ENCODE results near the gene FBXL19. TPM values are rescaled to one million over a fixed set of nuclear protein-coding genes. Genes with fewer than 3 reads are reported as not detected.
A peak's percentile ranks its signal among the peaks of the same experiment; 100 is the strongest.

Gene FBXL19
- total and polyA plus RNA-seq, 9 of the 15 experiments (the other 6 are each of a cell fraction or from before 2014, with no cell fraction given): 0.13 to 48.0 (median 13.5) TPM; not detected in 1

DNA sequence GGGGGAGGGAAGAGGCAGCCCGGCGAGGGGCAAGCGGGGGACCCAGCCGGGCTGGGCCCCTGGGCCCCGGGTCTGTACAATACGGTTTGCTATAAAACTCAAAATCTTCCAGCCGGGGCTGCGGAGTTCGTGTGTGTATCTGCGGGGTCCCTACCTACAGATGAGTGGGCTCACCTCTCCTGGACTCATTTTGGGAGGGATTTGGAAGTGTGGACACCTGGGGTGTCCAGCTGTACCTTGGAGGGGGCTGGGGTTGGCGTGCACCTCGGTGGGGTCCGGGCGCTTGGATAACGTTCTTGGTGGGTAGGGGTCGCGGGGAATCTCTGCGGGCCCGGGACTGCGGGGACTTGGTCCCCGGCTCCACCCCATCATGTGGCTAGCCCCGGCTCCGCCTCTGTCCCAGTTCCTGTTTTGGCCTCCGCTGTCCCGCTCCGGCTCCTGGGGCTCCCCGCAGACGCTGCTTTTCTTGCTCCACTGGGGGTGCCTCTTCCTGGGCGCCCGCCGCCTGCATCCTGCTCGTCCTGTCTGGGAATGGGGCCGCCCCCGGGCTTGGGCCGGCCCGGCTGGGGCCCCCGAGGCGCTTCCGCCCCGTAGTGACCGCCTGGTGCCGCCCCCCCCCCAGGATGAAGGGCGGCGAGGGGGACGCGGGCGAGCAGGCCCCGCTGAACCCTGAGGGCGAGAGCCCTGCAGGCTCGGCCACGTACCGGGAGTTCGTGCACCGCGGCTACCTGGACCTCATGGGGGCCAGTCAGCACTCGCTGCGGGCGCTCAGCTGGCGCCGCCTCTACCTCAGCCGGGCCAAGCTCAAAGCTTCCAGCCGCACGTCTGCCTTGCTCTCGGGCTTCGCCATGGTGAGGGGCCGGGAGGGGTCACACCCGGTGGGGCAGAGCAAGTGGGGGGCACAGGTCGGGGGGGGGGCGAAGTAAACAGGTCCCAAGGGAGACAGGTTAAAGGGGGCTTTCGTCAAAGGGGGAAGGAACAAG lies 25.6 kb downstream of the FBXL19 start, which contains the start of gene ORAI3 (continued):
- peak; percentile 77 for TF ChIP-seq SUPT5H (IDR thresholded peaks at IDR 0.05)
- TF ChIP-seq NCOR1 (IDR thresholded peaks at IDR 0.05): no peak
- peak; percentile 54; the same call in 1 of the 2 replicates for TF ChIP-seq L3MBTL2 (IDR thresholded peaks at IDR 0.05)
- TF ChIP-seq GABPB2 (CRISPR knock-in tag; conservative IDR thresholded peaks at IDR 0.05): no peak
- TF ChIP-seq MYC (IDR thresholded peaks at IDR 0.05; ENCODE audit: low read depth, low read length): peak; percentile 53
- peak; percentile 46; the same call in 1 of the 2 replicates for TF ChIP-seq MYC (CRISPR knock-in tag; IDR thresholded peaks at IDR 0.05; ENCODE audit: borderline replicate concordance, low read depth)
- peak; percentile 12 for TF ChIP-seq TBP (optimal IDR thresholded peaks at IDR 0.05; ENCODE audit: low read depth, low read length)
- peak; percentile 15; the same call in 1 of the 2 replicates for TF ChIP-seq TGIF2 (CRISPR knock-in tag; IDR thresholded peaks at IDR 0.05)
- 0 out of 2 replicates have a peak, but pooled peaks have one; percentile 3 for TF ChIP-seq ZNF395 (CRISPR knock-in tag; IDR thresholded peaks at IDR 0.05)
- TF ChIP-seq GABPA (tag; conservative IDR thresholded peaks at IDR 0.05; ENCODE audit: low read depth): peak; percentile 49
- TF ChIP-seq CTBP1 (IDR thresholded peaks at IDR 0.05; ENCODE audit: borderline replicate concordance): peak; percentile 59; the same call in 1 of the 2 replicates
- no peak for TF ChIP-seq ZNF140 (CRISPR knock-in tag; IDR thresholded peaks at IDR 0.05)
- TF ChIP-seq ZEB2 (IDR thresholded peaks at IDR 0.05): peak; percentile 26; the same call in 1 of the 2 replicates
- TF ChIP-seq SLC30A9 (CRISPR knock-in tag; IDR thresholded peaks at IDR 0.05): no peak
- TF ChIP-seq SMARCE1 (IDR thresholded peaks at IDR 0.05): no peak
- TF ChIP-seq, protein P1, sequence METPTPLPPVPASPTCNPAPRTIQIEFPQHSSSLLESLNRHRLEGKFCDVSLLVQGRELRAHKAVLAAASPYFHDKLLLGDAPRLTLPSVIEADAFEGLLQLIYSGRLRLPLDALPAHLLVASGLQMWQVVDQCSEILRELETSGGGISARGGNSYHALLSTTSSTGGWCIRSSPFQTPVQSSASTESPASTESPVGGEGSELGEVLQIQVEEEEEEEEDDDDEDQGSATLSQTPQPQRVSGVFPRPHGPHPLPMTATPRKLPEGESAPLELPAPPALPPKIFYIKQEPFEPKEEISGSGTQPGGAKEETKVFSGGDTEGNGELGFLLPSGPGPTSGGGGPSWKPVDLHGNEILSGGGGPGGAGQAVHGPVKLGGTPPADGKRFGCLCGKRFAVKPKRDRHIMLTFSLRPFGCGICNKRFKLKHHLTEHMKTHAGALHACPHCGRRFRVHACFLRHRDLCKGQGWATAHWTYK (CRISPR knock-in tag; IDR thresholded peaks at IDR 0.05): 0 out of 2 replicates have a peak, but pooled peaks have one; percentile 34
- TF ChIP-seq, protein P2, sequence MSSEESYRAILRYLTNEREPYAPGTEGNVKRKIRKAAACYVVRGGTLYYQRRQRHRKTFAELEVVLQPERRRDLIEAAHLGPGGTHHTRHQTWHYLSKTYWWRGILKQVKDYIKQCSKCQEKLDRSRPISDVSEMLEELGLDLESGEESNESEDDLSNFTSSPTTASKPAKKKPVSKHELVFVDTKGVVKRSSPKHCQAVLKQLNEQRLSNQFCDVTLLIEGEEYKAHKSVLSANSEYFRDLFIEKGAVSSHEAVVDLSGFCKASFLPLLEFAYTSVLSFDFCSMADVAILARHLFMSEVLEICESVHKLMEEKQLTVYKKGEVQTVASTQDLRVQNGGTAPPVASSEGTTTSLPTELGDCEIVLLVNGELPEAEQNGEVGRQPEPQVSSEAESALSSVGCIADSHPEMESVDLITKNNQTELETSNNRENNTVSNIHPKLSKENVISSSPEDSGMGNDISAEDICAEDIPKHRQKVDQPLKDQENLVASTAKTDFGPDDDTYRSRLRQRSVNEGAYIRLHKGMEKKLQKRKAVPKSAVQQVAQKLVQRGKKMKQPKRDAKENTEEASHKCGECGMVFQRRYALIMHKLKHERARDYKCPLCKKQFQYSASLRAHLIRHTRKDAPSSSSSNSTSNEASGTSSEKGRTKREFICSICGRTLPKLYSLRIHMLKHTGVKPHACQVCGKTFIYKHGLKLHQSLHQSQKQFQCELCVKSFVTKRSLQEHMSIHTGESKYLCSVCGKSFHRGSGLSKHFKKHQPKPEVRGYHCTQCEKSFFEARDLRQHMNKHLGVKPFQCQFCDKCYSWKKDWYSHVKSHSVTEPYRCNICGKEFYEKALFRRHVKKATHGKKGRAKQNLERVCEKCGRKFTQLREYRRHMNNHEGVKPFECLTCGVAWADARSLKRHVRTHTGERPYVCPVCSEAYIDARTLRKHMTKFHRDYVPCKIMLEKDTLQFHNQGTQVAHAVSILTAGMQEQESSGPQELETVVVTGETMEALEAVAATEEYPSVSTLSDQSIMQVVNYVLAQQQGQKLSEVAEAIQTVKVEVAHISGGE (CRISPR knock-in tag; IDR thresholded peaks at IDR 0.05): peak in 2 of 3 experiments; percentile 69 to 73; a peak in 2 of 6 replicates

Measured in K562 (cell line).